HG03439 (cell line): ENCODE data around the gene NEXN.
"Not testable (repeated sequence)": the region's sequence is repeated elsewhere in the genome, so short reads cannot be mapped to it uniquely, and the experiment has no call there.

Experiments used
- ATAC-seq: cut with Tn5 transposase; IDR thresholded peaks from one replicate; pipeline ENCODE4 v1.9.1; 2021; ENCODE audit warnings: mild to moderate bottlenecking, moderate library complexity; ENCODE audit not compliant: unreplicated experiment

NEXN gene

DNA sequence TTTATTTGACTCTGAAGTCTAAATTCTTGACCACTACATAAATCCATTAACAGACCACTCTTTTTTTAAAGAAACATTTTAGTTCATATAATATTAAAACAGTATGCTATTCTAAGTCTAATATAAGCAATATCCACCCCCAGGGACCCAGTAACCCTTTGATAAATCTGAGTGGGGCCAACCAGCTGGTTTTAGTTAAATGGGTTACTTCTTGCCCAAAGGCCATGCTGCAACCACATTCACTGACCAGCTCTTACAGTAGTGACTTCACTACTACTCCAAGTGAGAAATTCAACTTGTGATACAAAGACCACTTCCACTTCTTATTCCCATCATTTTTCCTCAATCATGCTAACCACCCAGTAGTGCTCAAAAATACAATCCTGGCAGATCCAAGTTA, 70.0 kb downstream of the NEXN start:
- ATAC-seq, result no peak

DNA sequence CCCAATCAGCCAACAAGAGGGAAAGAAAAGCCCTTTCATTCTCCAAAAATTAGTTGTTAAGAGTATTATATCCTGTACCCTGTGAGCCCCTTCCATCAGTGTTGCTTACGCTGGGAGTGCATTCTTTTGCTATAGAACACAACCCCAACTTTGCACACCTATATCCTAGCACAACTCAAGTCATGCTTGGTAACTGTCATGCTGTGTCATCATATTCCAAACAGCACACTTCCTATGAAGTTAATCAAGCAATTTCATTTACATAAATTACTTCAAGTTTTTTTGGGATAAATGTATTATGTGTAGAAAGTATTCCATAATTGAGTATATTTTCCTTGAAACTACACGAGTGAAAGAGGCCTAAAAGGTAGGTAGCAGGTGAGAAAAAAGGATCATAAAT, 70.4 kb downstream of the NEXN start:
- no peak for ATAC-seq

DNA sequence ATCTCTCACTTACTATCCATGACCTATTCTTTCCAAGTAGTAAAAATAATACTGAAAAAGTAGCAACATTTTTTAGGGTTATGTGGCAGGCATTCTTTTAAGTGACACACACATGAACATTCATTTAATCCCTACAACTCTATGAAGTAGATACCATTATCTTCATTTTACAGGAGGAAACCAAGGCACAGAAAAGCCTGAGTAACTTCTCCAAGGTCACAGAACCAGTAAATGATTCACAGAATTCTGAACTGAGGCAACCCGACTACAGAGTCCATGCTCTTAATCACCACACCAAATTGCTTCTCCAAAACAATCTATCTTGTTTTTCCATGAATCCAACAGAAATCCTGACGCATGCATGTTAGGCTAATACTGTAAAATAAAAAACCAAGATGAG, 73.0 kb downstream of the NEXN start:
- ATAC-seq, result no peak

DNA sequence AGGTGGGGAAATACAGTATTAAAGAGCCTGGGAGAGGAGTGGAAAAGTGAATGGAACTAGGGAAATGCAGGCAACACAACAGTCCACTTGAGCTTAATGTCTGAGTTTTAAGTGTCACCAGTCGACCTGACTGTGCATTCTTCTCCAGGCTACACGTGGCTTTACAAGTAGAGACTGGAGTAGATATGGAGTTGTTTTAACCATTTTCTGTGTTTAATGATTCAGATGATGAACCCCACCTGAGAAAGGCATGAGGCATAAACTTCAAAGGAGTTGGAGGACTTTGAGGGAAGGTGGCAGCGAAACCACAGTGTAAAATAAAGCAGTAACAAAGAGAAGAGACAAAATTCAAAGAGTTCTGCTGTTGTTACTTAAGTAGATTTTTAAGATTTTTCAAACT, 77.9 kb downstream of the NEXN start:
- ATAC-seq, result no peak

DNA sequence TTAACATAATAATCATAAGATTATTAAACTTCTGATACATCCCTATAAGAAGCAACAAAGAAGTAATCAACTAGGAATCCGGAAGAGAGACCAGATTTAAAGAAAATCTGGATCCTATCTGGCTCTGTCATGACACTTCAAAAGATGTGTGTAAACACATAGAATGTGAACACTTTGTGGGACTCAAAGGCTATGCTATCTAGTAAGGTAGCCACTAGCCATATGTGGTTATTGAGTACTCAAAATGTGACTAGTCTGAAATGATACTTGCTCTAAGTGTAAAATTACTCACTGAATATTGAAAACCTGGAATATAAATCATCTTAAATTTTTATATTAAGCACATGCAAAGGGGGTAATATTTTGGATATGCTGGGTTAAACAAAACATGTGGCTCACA, 81.8 kb downstream of the NEXN start:
- ATAC-seq, result no peak

- no peak for ATAC-seq
Observed at GRCh38 chr1:77972080-77972479, 83.7 kb downstream of the NEXN start.

- no peak for ATAC-seq
Observed at GRCh38 chr1:77975386-77975785, 87.0 kb downstream of the NEXN start.

DNA sequence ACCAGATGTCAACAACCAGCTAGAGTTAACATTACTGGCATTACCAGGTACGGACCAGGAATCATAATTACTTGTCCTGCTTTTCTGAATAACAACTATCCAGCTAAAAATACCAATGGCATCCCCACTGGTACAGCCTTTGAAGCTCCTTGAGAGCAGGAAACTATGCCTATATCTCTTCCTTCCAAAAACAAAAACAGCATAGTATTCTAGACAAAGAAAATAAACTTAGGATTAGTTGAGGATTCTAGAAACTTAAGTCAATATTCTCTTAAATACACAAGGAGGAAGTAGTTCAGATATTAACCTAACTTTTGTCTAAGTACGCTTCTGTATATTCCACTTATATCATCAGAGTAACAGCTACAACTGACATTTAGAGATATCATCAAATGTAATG, 87.5 kb downstream of the NEXN start:
- ATAC-seq, result no peak

- no peak for ATAC-seq
Observed at GRCh38 chr1:77976433-77977076, 88.1 kb downstream of the NEXN start.

DNA sequence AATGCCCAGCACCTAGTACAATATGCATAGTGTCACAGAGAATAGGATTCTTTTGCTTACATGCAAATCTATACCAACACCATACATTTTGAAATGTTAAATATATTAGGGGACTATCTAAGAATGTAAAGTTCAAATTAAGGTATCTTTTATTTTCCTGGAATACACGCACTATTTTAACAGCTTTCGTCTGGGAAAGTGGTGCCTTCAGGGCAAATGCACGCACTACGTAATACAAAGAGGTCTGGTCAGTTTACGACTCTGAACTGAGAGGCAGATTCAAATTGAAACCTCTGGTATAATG, 89.5 kb downstream of the NEXN start:
- ATAC-seq, result no peak

DNA sequence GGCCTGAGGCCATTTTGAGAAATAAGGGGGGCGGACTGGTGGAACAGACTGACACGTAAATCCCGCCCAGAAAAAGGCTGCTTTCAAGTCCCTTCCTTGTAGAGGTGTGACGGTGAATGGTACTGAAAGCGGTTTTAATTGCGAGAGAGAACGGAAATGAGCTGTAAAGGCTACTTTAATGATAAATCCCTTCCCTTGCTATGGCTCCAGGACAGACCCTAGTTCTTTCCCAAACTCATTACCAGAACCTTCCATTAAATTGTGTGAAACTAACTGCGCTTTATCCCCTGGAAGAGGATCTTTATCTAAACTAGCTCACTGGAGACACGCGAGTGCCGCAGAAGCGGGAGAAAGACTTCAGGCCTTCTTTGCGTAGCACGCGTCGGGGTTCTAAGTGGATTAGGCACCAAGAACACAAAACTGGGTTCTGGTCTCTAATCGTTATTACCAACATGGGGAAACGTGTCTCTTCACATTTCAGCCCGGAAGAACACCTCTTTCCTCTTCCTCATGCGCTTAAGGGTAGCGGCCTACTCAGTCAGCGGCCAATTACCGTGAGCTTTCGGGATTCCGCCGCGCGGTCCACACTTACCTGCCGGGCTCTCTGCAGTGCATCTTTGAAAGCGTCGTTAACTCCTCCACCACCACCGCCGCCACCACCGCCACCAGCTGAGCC, 90.0 kb downstream of the NEXN start:
- peak; percentile 60 for ATAC-seq

GRCh38 chr1:77978969-77979876, 90.8 kb downstream of the NEXN start, which contains the start of gene FUBP1:
TSS of gene FUBP1 (minus strand) at chr1:77979072. CDS start at chr1:77979004, 68 bp downstream.
- ATAC-seq, result peak; percentile 80

- not testable (repeated sequence) for ATAC-seq
Observed at GRCh38 chr1:77983352-77983996, 95.0 kb downstream of the NEXN start.

- ATAC-seq, result no peak
Observed at GRCh38 chr1:77983997-77984355, 95.6 kb downstream of the NEXN start.

- ATAC-seq, result no peak
Observed at GRCh38 chr1:77984629-77985028, 96.2 kb downstream of the NEXN start.

GRCh38 chr1:77986810-77987209, 98.4 kb downstream of the NEXN start:
- ATAC-seq, result no peak

GRCh38 chr1:77987919-77988318, 99.5 kb downstream of the NEXN start:
- ATAC-seq, result no peak

DNA sequence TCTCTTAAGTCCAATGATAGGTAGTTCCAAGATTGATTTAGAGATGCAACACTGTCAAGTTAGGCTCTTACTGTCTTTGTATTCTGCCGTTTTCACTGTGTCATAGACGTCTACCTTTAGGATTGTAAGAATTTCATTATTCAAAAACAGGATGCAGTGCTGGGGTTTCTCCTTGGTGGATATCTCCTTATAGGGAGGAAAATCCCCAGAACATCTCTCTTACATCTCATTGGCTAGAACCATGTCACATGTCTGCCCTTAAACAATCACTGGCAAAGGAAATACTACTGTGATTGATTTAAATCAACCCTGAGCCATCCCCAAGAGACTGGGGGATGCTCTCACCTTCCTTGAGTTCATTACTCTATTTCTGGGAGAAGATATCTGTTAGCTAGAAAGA, 101.3 kb downstream of the NEXN start:
- ATAC-seq, result no peak

- ATAC-seq, result no peak
Observed at GRCh38 chr1:77990629-77991204, 102.3 kb downstream of the NEXN start.

DNA sequence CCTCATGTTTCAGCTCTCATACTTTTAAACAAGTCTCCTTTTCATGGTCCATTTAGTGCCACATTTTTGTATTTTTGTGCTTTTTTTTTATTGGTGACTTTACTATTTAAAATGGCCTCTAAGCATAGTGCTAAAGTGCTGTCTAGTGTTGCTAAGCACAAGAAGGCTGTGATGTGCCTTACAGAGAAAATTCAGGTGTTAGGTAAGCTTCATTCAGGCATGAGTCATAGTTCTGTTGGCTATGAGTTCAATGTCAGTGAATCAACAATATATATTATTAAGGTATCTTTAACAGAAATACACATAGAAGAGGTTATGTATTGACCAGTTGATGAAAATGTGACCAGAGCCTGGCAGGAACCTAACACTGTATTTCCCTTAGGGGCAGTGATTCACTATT, 103.2 kb downstream of the NEXN start:
- ATAC-seq, result no peak
